PFSK-1 (cell line): ENCODE data around the gene TNNI3.

Experiments used
- FOXP2 ChIP-seq: optimal IDR thresholded peaks from 2 replicates; pipeline ENCODE3; 2011; ENCODE audit warnings: borderline replicate concordance, control low read depth, inconsistent platforms; ENCODE audit not compliant: insufficient read depth; ENCODE audit errors: extremely low read length, extremely low read depth
- POLR2AphosphoS5 ChIP-seq: IDR thresholded peaks from 2 replicates; pipeline ENCODE4 v1.6.1; 2012; ENCODE audit warnings: low read depth, mild to moderate bottlenecking, control low read depth, low read length, moderate library complexity
- REST ChIP-seq, 2 experiments: IDR thresholded peaks; 2 replicates each; pipeline versions ENCODE4 v1.6.1 to v1.8.0; 2011 to 2012; ENCODE audit warnings: low read depth in 2 of 2, low read length in 2 of 2, control low read depth in 1 of 2, inconsistent platforms in 1 of 2, mild to moderate bottlenecking in 1 of 2, moderate library complexity in 1 of 2; ENCODE audit not compliant: insufficient read depth in 1 of 2
- SIN3A ChIP-seq: IDR thresholded peaks from 2 replicates; pipeline ENCODE4 v1.6.1; 2012; ENCODE audit warnings: mild to moderate bottlenecking, low read length, moderate library complexity, borderline replicate concordance; ENCODE audit not compliant: insufficient read depth
- TAF1 ChIP-seq: IDR thresholded peaks from 2 replicates; pipeline ENCODE4 v1.6.1; 2012; ENCODE audit warnings: low read length, control low read depth, borderline replicate concordance; ENCODE audit not compliant: insufficient read depth

Gene TNNI3

GRCh38 chr19:55161571-55162322 is 4.2 kb upstream of the TNNI3 start:
- TF ChIP-seq POLR2AphosphoS5 = no peak

GRCh38 chr19:55160986-55161365 is 3.4 kb upstream of the TNNI3 start:
- TF ChIP-seq SIN3A (no peak), FOXP2 (no peak), TAF1 (0 out of 2 replicates have a peak, but pooled peaks have one; percentile 44), POLR2AphosphoS5 (peak; percentile 76)

- TF ChIP-seq TAF1 (no peak), SIN3A (no peak), FOXP2 (peak; percentile 90), REST (IDR thresholded peaks at IDR 0.05; ENCODE audit: insufficient read depth in 1 of 2, low read depth in 2 of 2, low read length in 2 of 2) (no peak), POLR2AphosphoS5 (0 out of 2 replicates have a peak, but pooled peaks have one; percentile 16)
Measured at GRCh38 chr19:55160128-55160985, 2.8 kb upstream of the TNNI3 start.

- TF ChIP-seq POLR2AphosphoS5 (peak; percentile 15; the same call in 1 of the 2 replicates), SIN3A (no peak)
Measured at GRCh38 chr19:55158848-55159749, 1.6 kb upstream of the TNNI3 start.

- peak; percentile 24 to 53; a peak in 1 of 4 replicates for TF ChIP-seq REST (IDR thresholded peaks at IDR 0.05; ENCODE audit: insufficient read depth in 1 of 2, low read depth in 2 of 2, low read length in 2 of 2)
- TF ChIP-seq TAF1 = no peak
- no peak for TF ChIP-seq FOXP2
- no peak for TF ChIP-seq POLR2AphosphoS5
- no peak for TF ChIP-seq SIN3A
Measured at GRCh38 chr19:55158423-55158822, 891 bp upstream of the TNNI3 start.

GRCh38 chr19:55156202-55157063 is 1.1 kb downstream of the TNNI3 start:
- TF ChIP-seq REST (IDR thresholded peaks at IDR 0.05; ENCODE audit: insufficient read depth in 1 of 2, low read depth in 2 of 2, low read length in 2 of 2) = no peak
- TF ChIP-seq FOXP2 = no peak
- TF ChIP-seq POLR2AphosphoS5 = no peak
- no peak for TF ChIP-seq TAF1
- no peak for TF ChIP-seq SIN3A
